ENCODE measurements around the gene POLG2. TPM values are rescaled to one million over a fixed set of nuclear protein-coding genes. Genes with fewer than 3 reads are reported as not detected.

The POLG2 gene
- total and polyA plus RNA-seq, 2 donors (not counting 3 experiments of a cell fraction or from before 2014, with no cell fraction given) = 6.5 to 18.6 TPM

GRCh38 chr17:64506201-64506575 lies 9.3 kb upstream of the POLG2 start, which contains the start of gene DDX5:
Gene DDX5, minus strand, starts transcription at chr17:64506289. Its CDS starts 170 bp downstream, at chr17:64506119.
- Histone ChIP-seq H3K9me1 (replicated peaks; ENCODE audit: control insufficient read depth, extremely low read depth, insufficient read depth, low read length) (no peaks in the 10 kb centered on the region), H3K9me3 (replicated peaks; ENCODE audit: control insufficient read depth, insufficient read depth, low read length) (no peaks in the 10 kb centered on the region), H3K4me2 (ENCODE audit: insufficient read depth, low read length) (peak within 1 kb of the TSS; percentile 98), H3K36me3 (ENCODE audit: control insufficient read depth in 2 of 2, extremely low read depth in 1 of 2, insufficient read depth in 2 of 2, low read length in 2 of 2) (peaks cover 29 to 36% of the 10 kb centered on the region in 2 experiments), H3K79me2 (ENCODE audit: control insufficient read depth, insufficient read depth, low read length) (peaks cover 80% of the 10 kb centered on the region), H4K20me1 (replicated peaks; ENCODE audit: control insufficient read depth, extremely low read depth, insufficient read depth, low read length) (peaks cover 29% of the 10 kb centered on the region), H3K27me3 (ENCODE audit: control insufficient read depth in 2 of 2, insufficient read depth in 2 of 2, low read length in 2 of 2) (no peaks in the 10 kb centered on the region), H3K27ac (ENCODE audit: insufficient read depth, low read depth, low read length) (peak within 1 kb of the TSS; percentile 98), H3K4me1 (ENCODE audit: control insufficient read depth, extremely low read depth, insufficient read depth, low read length) (peaks cover 39% of the 10 kb centered on the region), H3K4me3 (replicated peaks in 1 of 3; ENCODE audit: insufficient read depth in 1 of 3, low read depth in 1 of 3, low read length in 3 of 3) (peak within 1 kb of the TSS; percentile 65 to 97 (median 95)), H2AFZ (ENCODE audit: low read depth, low read length) (peak within 1 kb of the TSS; percentile 49), H3K9ac (replicated peaks; ENCODE audit: extremely low read depth, insufficient read depth, low read length) (peak within 1 kb of the TSS; percentile 100)
- POLR2A ChIA-PET = interaction anchor here (0.5 to 3.4 kb wide), 11 partner anchors 9 to 497 kb away, joined by 3 to 37 read pairs (median 3); partner anchors contain the start of gene POLG2
- no TSS peak for BruUV-seq (replicated peaks)
- intact Hi-C loops (cut with micrococcal nuclease) = loop anchor here (5.0 to 10.0 kb wide), 2 partner anchors 141 to 239 kb away; no protein-coding TSS in a partner anchor
- FAIRE-seq (no peak), DNase-seq (ENCODE audit: low read depth, low spot score) (peak; percentile 97)
- CTCF ChIA-PET = interaction anchor here (0.9 to 2.4 kb wide), 7 partner anchors 9 to 143 kb away, joined by 3 to 29 read pairs (median 4); partner anchors contain the start of gene POLG2
- dilution Hi-C loops (cut with MboI; ENCODE audit: extremely low pct_ligation_motif_present, low sequenced_read_pairs) = no loop called here
- TF ChIP-seq MYC (IDR thresholded peaks at IDR 0.05; ENCODE audit: low read depth, low read length) (no peak), POLR2AphosphoS5 (IDR thresholded peaks at IDR 0.05; ENCODE audit: insufficient read depth, low read depth, low read length) (peak; percentile 100), POLR2A (IDR thresholded peaks at IDR 0.05; ENCODE audit: low read depth, low read length) (peak; percentile 100), JUN (IDR thresholded peaks at IDR 0.05; ENCODE audit: borderline replicate concordance, insufficient read depth, insufficient read length, low read depth) (peak; percentile 8)

GRCh38 chr17:64505340-64506200 lies 8.7 kb upstream of the POLG2 start:
- Histone ChIP-seq H2AFZ (ENCODE audit: low read depth, low read length) (no peak overlapping the region), H3K4me3 (replicated peaks in 1 of 3; ENCODE audit: insufficient read depth in 1 of 3, low read depth in 1 of 3, low read length in 3 of 3) (peak overlapping the region; percentile 65 to 97 (median 84)), H3K27me3 (ENCODE audit: control insufficient read depth in 2 of 2, insufficient read depth in 2 of 2, low read length in 2 of 2) (no peaks in the 10 kb centered on the region), H3K4me1 (ENCODE audit: control insufficient read depth, extremely low read depth, insufficient read depth, low read length) (peaks cover 45% of the 10 kb centered on the region), H3K79me2 (ENCODE audit: control insufficient read depth, insufficient read depth, low read length) (peaks cover 86% of the 10 kb centered on the region), H3K4me2 (ENCODE audit: insufficient read depth, low read length) (no peak overlapping the region), H3K9me3 (replicated peaks; ENCODE audit: control insufficient read depth, insufficient read depth, low read length) (no peaks in the 10 kb centered on the region), H4K20me1 (replicated peaks; ENCODE audit: control insufficient read depth, extremely low read depth, insufficient read depth, low read length) (peaks cover 34% of the 10 kb centered on the region), H3K36me3 (ENCODE audit: control insufficient read depth in 2 of 2, extremely low read depth in 1 of 2, insufficient read depth in 2 of 2, low read length in 2 of 2) (peaks cover 34 to 42% of the 10 kb centered on the region in 2 experiments), H3K9me1 (replicated peaks; ENCODE audit: control insufficient read depth, extremely low read depth, insufficient read depth, low read length) (no peaks in the 10 kb centered on the region), H3K9ac (replicated peaks; ENCODE audit: extremely low read depth, insufficient read depth, low read length) (peak overlapping the region; percentile 100), H3K27ac (ENCODE audit: insufficient read depth, low read depth, low read length) (peak overlapping the region; percentile 98)
- FAIRE-seq = peak; percentile 70
- intact Hi-C loops (cut with micrococcal nuclease) (loop anchor here (1.0 to 10.0 kb wide), 3 partner anchors 8 to 239 kb away; partner anchors contain the start of gene POLG2), dilution Hi-C loops (cut with MboI; ENCODE audit: extremely low pct_ligation_motif_present, low sequenced_read_pairs) (no loop called here)
- DNase-seq (ENCODE audit: low read depth, low spot score) = peak; percentile 86
- ChIA-PET POLR2A (interaction anchor here (0.5 to 3.4 kb wide), 17 partner anchors 9 to 496 kb away, joined by 3 to 37 read pairs (median 3); partner anchors contain the start of gene POLG2), CTCF (interaction anchor here (1.1 to 2.4 kb wide), 5 partner anchors 9 to 85 kb away, joined by 4 to 8 read pairs (median 5); partner anchors contain the start of gene POLG2)
- TSS peak; percentile 17 for BruUV-seq (replicated peaks)
- TF ChIP-seq CTCF (IDR thresholded peaks at IDR 0.05; ENCODE audit: extremely low read depth in 1 of 2, insufficient read depth in 1 of 2, low read depth in 1 of 2, low read length in 2 of 2) (no peak), JUN (IDR thresholded peaks at IDR 0.05; ENCODE audit: borderline replicate concordance, insufficient read depth, insufficient read length, low read depth) (no peak), POLR2A (IDR thresholded peaks at IDR 0.05; ENCODE audit: low read depth, low read length) (peak; percentile 44), POLR2AphosphoS5 (IDR thresholded peaks at IDR 0.05; ENCODE audit: insufficient read depth, low read depth, low read length) (peak; percentile 84), MAX (IDR thresholded peaks at IDR 0.05; ENCODE audit: insufficient read depth, insufficient read length) (no peak), EZH2 (IDR thresholded peaks at IDR 0.05; ENCODE audit: borderline replicate concordance, low read depth, low read length, severe bottlenecking) (no peak), MYC (IDR thresholded peaks at IDR 0.05; ENCODE audit: low read depth, low read length) (no peak), FOS (IDR thresholded peaks at IDR 0.05; ENCODE audit: borderline replicate concordance, insufficient read depth, low read length) (no peak)

Measured in endothelial cell of umbilical vein (primary cell).